ENCODE results near the gene SHLD3.
"Not testable (repeated sequence)": the region's sequence is repeated elsewhere in the genome, so short reads cannot be mapped to it uniquely, and the experiment has no call there.

The SHLD3 gene, protein sequence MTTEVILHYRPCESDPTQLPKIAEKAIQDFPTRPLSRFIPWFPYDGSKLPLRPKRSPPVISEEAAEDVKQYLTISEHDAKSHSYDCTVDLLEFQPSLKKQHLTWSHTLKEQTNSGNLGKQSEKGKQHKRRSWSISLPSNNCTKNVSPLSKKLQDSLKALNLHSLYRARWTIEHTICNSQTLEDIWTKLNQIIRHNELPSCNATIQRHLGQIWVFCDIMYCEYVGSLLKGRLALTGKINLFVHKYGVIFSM

DNA sequence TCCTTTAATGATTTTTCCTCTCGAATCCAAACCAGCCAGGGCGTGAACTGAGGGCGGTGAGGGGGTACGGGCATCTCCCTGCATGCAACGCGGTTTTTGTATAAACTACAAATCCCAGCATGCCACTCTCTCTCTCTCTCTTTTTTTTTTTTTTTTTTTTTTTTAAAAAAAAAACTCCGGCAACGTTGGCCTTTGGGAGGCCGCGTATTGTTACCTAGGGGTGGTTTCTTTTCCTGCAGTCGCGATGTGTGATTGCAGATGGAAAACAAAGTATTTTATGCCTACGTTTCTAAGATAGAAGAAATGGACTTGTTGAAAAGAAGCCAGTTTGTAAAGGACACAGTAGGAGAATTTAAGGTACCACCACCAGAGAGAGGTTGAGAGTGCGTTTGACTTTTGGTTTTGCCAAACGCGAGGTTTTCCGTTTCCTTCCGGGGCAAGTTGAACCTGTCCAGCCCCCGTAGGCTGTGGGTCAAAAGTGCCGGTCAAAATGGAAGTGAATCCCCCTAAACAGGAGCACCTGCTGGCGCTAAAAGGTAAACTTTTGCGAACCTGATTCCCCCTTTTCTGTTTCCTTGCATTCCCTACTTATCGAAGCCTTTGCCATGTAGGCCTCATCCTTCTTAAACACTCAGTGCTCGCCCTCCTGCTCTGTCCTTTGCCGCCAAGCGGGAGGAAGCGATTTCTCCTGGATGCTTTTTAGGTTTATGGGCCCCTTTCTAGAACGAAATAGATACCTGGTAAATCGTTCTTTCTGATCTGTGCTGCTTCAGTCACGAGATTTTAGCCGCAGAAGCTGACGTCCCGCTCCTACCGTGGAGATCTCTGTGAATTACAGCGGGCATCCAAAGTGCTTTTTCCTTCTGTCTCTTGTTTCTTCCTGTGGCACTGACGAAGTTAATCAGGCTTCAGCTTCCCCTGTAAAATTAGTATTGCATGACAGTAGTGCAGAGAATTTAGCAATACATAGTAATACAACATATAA, at the start of gene SHLD3, which contains the start of gene TRAPPC13:
Gene SHLD3, plus strand, starts transcription at position 457 of the 985 bp plus-strand sequence. CDS start 4,561 bp downstream, outside the sequence.
Gene TRAPPC13, plus strand, starts transcription at position 457 of the 985 bp plus-strand sequence. Its CDS starts 34 bp downstream, at position 491.
- DNase-seq (ENCODE audit: low read depth): peak; percentile 91

- DNase-seq (ENCODE audit: low read depth): peak; percentile 14
These were observed 47.7 kb upstream of the SHLD3 start for GRCh38 chr5:65577141-65577540.

GRCh38 chr5:65588694-65589093, 36.1 kb upstream of the SHLD3 start:
- no peak for DNase-seq (ENCODE audit: low read depth)

- not testable (repeated sequence) for DNase-seq (ENCODE audit: low read depth)
These were observed 23.1 kb upstream of the SHLD3 start for GRCh38 chr5:65601761-65602160.

DNA sequence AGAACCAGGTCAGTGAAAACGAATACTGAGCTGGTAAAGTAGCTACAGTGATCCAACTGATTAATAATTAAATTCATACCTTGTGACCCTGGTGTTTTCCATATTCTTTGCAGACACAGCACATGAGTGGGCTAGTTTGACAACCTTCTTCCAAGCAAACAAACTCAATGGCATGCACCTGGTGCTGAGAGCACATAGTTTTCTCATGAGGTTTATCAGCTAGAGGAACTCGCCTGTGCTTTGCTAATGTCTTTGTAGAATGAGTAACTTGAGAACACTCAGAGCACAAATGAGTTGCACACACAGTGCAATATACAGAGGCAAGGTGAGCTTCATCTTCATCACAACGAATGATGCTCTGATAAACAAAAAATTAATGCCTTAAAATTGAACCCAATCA, 13.3 kb upstream of the SHLD3 start:
- no peak for DNase-seq (ENCODE audit: low read depth)

DNA sequence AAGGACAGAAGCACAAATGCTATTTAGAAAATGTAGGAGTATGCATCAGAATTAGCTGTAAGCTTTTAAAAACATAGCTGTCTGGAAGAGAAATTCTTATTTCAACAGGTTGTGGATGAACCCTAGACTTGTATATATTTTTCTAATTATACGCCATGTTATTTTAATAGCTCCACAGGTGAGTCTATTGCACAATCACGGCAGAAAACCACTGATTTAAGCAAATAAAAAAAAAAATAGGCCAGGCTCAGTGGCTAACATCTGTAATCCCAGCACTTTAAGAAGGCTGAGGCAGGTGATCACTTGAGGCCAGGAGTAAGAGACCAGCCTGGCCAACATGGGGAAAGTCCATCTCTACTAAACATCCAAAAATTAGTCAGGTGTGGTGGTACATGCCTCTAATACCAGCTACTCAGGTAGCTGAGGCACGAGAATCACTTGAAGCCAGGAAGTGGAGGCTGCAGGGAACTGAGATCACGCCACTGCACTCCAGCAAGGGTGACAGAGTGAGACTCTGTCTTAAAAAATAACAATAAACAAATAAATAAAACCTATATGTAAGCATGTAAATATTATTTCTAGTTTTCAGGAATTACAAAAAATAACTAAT, 12.4 kb upstream of the SHLD3 start:
- DNase-seq (ENCODE audit: low read depth): no peak

DNA sequence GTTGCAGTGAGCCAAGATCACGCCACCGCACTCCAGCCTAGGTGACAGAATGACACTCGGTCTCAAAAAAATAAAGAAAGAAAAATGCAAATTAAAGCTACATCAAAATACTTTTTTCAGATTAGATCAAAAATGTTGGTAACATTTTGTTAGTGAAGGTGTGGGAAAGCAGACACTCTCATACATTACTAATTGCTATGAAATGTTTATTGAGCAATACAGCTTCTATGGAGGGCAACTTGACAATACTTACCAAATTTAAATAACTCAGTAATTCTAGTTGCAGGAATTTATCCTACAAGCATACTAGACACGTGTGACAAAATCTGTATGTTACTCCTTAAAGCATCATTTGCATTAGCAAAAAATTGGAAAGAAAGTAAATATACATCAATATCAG, 4.8 kb upstream of the SHLD3 start:
- peak; percentile 3 for DNase-seq (ENCODE audit: low read depth)

DNA sequence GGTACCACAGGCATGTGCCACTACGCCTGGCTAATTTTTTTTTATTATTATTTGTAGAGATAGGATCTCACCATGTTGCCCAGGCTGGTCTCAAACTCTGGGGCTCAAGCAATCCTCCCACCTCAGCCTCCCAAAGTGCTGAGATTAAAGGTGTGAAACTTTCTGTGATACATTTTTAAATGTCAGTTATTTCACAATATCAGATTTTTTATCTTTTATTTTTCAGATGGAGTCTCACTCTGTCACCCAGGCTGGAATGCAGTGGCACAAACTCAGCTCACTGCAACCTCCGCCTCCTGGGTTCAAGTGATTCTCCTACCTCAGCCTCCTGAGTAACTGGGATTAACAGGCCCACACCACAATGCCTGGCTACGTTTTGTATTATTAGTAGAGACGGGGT, 2.9 kb upstream of the SHLD3 start:
- not testable (repeated sequence) for DNase-seq (ENCODE audit: low read depth)

GRCh38 chr5:65623482-65623881, 1.3 kb upstream of the SHLD3 start:
- DNase-seq (ENCODE audit: low read depth): peak; percentile 3

GRCh38 chr5:65624025-65624570, 729 bp upstream of the SHLD3 start, which contains the start of gene TRIM23:
Gene TRIM23, minus strand, starts transcription at chr5:65624333. Its CDS starts 59 bp downstream, at chr5:65624274.
- peak; percentile 95 for DNase-seq (ENCODE audit: low read depth)

DNA sequence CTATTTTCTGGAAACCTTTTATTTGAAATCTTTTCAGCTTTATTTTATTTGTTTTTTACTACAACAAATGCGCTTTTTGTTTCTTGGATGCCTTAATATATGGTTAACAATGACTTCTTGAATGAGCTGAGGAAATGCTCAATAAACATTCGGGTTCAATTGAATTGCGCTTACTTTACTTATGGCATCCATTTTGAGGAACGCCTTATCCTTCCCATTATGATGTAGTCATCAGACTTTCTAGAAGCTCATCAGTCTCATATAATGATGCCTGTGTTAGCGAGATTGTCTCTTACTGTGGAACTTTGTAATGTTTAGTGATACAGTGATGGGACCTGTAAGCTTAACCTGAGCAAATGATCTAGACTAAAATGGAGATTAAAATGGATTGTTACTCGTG, 916 bp downstream of the SHLD3 start:
- DNase-seq (ENCODE audit: low read depth): peak; percentile 1

DNA sequence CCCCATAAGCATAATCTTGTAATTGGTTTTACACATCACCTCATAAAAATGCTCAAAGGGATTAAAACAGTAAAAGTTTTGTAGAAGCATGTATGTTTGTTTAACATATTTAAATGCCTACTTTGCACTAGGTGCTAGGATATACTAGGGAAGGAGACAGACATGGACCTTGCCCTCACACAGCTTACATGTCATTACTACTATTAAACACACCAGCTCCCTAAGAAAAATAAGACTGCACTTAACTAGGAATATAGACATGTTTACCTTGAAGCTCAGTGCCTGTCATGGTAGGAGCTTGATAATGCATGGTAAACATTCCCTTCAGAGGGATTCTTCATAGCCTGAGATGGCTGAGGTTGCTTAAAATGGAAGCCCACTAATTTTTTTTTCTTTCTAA, 6.2 kb downstream of the SHLD3 start:
- no peak for DNase-seq (ENCODE audit: low read depth)

- DNase-seq (ENCODE audit: low read depth): no peak
These were observed 15.4 kb downstream of the SHLD3 start for GRCh38 chr5:65640240-65640639.

GRCh38 chr5:65646938-65647337, 22.1 kb downstream of the SHLD3 start:
- no peak for DNase-seq (ENCODE audit: low read depth)

DNA sequence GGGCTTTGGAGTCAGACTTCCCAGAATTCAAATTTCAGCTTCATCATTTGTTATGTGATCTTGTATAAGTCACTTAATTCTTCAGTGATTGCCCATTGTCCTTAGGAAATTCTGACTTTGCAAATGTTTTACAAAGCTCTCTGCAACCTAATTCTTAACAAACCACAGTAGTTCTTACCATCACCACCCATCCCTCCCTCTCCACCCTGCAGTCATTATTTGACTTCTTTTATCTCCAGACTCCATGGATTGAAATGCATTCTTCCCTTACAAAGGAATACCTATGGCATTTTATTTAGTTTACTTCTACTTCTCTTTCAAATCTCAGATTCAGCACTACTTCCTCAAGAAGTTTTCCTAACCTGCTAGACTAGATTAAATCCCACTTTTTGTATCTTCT, 23.1 kb downstream of the SHLD3 start:
- DNase-seq (ENCODE audit: low read depth): no peak

DNA sequence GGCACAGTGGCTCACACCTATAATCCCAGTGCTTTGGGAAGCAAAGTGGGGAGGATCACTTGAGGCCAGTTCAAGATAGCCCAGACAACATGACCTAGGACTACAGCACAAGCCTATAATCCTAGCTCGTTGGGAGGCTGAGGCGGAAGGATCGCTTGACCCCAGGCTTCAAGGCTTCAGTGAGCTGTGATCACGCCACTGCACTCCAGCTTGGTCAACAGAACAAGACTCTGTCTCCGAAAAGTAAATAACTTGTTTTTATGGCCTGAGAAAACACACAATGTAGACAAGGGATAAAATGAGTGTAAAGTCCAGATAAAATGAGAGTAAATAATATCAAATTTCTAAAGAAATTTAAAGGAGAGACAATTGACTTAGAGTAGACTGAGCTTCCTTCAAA, 26.3 kb downstream of the SHLD3 start:
- DNase-seq (ENCODE audit: low read depth): no peak

- no peak for DNase-seq (ENCODE audit: low read depth)
These were observed 29.9 kb downstream of the SHLD3 start for GRCh38 chr5:65654713-65655112.

GRCh38 chr5:65663804-65664521, 39.1 kb downstream of the SHLD3 start:
- DNase-seq (ENCODE audit: low read depth): peak; percentile 44

DNA sequence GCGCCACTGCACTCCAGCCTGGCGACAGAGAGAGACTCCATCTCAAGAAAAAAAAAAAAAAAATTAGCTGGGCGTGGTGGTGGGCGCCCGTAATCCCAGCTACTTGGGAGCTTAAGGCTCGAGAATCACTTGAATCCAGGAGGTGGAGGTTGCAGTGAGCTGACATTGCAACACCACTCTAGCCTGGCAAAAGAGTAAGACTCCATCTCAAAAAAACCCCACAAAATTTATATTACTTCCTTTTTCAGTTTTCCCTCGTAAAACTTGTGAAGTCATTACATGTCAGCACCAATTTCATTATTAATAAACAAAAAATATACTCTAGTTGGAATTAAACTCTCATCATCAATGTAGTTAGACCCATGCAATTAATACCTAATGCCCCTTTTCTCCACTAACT, 43.9 kb downstream of the SHLD3 start:
- DNase-seq (ENCODE audit: low read depth): no peak

- DNase-seq (ENCODE audit: low read depth): peak; percentile 76
These were observed 48.0 kb downstream of the SHLD3 start for GRCh38 chr5:65672796-65673195.

- DNase-seq (ENCODE audit: low read depth): peak; percentile 17
These were observed 49.9 kb downstream of the SHLD3 start for GRCh38 chr5:65674749-65675148.

All from EH (cell line).